Head of caudate nucleus (tissue), 42 donors: ENCODE results near the gene FILIP1L.
"Not testable (repeated sequence)": the region's sequence is repeated elsewhere in the genome, so short reads cannot be mapped to it uniquely, and the experiment has no call there.

Source experiments
- DNase-seq, 42 donors: peaks; one replicate each; pipeline versions ENCODE4 v3.0.0 to v3.0.0-alpha.2; 2020 to 2021; ENCODE audit warnings: mixed read lengths in 7 of 42
- intact Hi-C: fragments of 100-400 bp; cut with DNase I; formaldehyde crosslinking; loops from one replicate; pipeline ENCODE4 v1.15.0; 2022

Gene FILIP1L

GRCh38 chr3:99854756-99855298 is 259.5 kb downstream of the FILIP1L start:
- DNase-seq = no peak
- intact Hi-C loops = no loop called here

- intact Hi-C loops = no loop called here
- DNase-seq = no peak
These were observed 261.4 kb downstream of the FILIP1L start for GRCh38 chr3:99852851-99853250.

GRCh38 chr3:99851955-99852354 is 262.3 kb downstream of the FILIP1L start:
- no peak for DNase-seq
- intact Hi-C loops = no loop called here

- intact Hi-C loops = no loop called here
These were observed 263.7 kb downstream of the FILIP1L start for GRCh38 chr3:99850608-99851007.

GRCh38 chr3:99848433-99848832 is 265.9 kb downstream of the FILIP1L start:
- intact Hi-C loops = loop anchor here (10.0 kb wide), 1 partner anchor 196 kb away; no protein-coding TSS in a partner anchor
- no peak for DNase-seq

More at GRCh38 chr3:99850608-99851007, 263.7 kb downstream of the FILIP1L start:
- DNase-seq = no peak

- DNase-seq = no peak
- intact Hi-C loops = loop anchor here (10.0 kb wide), 1 partner anchor 198 kb away; no protein-coding TSS in a partner anchor
These were observed 267.7 kb downstream of the FILIP1L start for GRCh38 chr3:99846477-99847160.

GRCh38 chr3:99845999-99846398 is 268.3 kb downstream of the FILIP1L start:
- intact Hi-C loops = loop anchor here (10.0 kb wide), 1 partner anchor 199 kb away; no protein-coding TSS in a partner anchor
- no peak for DNase-seq

- DNase-seq = no peak
- intact Hi-C loops = loop anchor here (10.0 kb wide), 1 partner anchor 199 kb away; no protein-coding TSS in a partner anchor
These were observed 269.0 kb downstream of the FILIP1L start for GRCh38 chr3:99845331-99845730.

- intact Hi-C loops = loop anchor here (10.0 kb wide), 1 partner anchor 201 kb away; no protein-coding TSS in a partner anchor
- no peak for DNase-seq
These were observed 270.6 kb downstream of the FILIP1L start for GRCh38 chr3:99843590-99844258.

GRCh38 chr3:99842826-99843589 is 271.3 kb downstream of the FILIP1L start:
- peak in 1 of 42 donors; percentile 25 for DNase-seq
- intact Hi-C loops = loop anchor here (10.0 kb wide), 1 partner anchor 202 kb away; no protein-coding TSS in a partner anchor

GRCh38 chr3:99841949-99842348 is 272.4 kb downstream of the FILIP1L start:
- intact Hi-C loops = loop anchor here (10.0 kb wide), 1 partner anchor 203 kb away; no protein-coding TSS in a partner anchor
- not testable (repeated sequence) for DNase-seq

GRCh38 chr3:99839613-99840012 is 274.7 kb downstream of the FILIP1L start:
- intact Hi-C loops = loop anchor here (10.0 kb wide), 2 partner anchors 205 to 745 kb away; no protein-coding TSS in a partner anchor

GRCh38 chr3:99838755-99839154 is 275.5 kb downstream of the FILIP1L start:
- intact Hi-C loops = loop anchor here (10.0 kb wide), 1 partner anchor 746 kb away; no protein-coding TSS in a partner anchor
- no peak for DNase-seq

More at GRCh38 chr3:99839613-99840012, 274.7 kb downstream of the FILIP1L start:
- DNase-seq = no peak

- DNase-seq = no peak
- intact Hi-C loops = loop anchor here (10.0 kb wide), 1 partner anchor 747 kb away; no protein-coding TSS in a partner anchor
These were observed 276.6 kb downstream of the FILIP1L start for GRCh38 chr3:99837715-99838114.

GRCh38 chr3:99836681-99837080 is 277.6 kb downstream of the FILIP1L start:
- intact Hi-C loops = loop anchor here (10.0 kb wide), 1 partner anchor 748 kb away; no protein-coding TSS in a partner anchor
- no peak for DNase-seq

GRCh38 chr3:99834211-99834957 is 279.9 kb downstream of the FILIP1L start:
- intact Hi-C loops = loop anchor here (5.0 to 10.0 kb wide), 2 partner anchors 418 to 750 kb away; no protein-coding TSS in a partner anchor

GRCh38 chr3:99833617-99834205 is 280.6 kb downstream of the FILIP1L start:
- intact Hi-C loops = loop anchor here (5.0 to 10.0 kb wide), 2 partner anchors 419 to 751 kb away; no protein-coding TSS in a partner anchor
- DNase-seq = no peak

More at GRCh38 chr3:99834211-99834957, 279.9 kb downstream of the FILIP1L start:
- DNase-seq = no peak
